Caco-2 (cell line): ENCODE measurements around the gene ST3GAL3. TPM values are rescaled to one million over a fixed set of nuclear protein-coding genes. Genes with fewer than 3 reads are reported as not detected.

Experiments used
- BruUV-seq: library from RNA; stranded (reverse); fragments of 400-500 nt; replicated peaks from 2 replicates; lab custom pipeline; 2021; lab: Mats Ljungman, UMichigan
- CTCF ChIA-PET: fragments of 300-600 bp; sonication (Branson Sonifier 250); formaldehyde crosslinking; loops from one replicate; lab custom pipeline; 2022; ENCODE audit warnings: antibody characterized with exemption; lab: Charles Lee
- POLR2A ChIA-PET: fragments of 300-600 bp; sonication (Branson Sonifier 250); formaldehyde crosslinking; loops from one replicate; lab custom pipeline; 2022; ENCODE audit warnings: antibody characterized with exemption; lab: Charles Lee
- DNase-seq, 2 experiments: peaks; one replicate each; pipeline versions ENCODE4 v3.0.0 to v3.0.0-alpha.2; 2020 to 2022
- H3K27me3 ChIP-seq: replicated peaks from 2 replicates; pipeline ENCODE4 v1.6.0; 2011; ENCODE audit warnings: low read length; ENCODE audit not compliant: control insufficient read depth, insufficient read depth
- H3K36me3 ChIP-seq: 2 replicates; pipeline ENCODE4 v1.5.1; 2011; ENCODE audit warnings: low read length; ENCODE audit not compliant: control insufficient read depth, insufficient read depth
- H3K4me1 ChIP-seq: fragments of 250-450 bp; sonication (Bioruptor Pico); 2 replicates; pipeline ENCODE4 v1.5.1; 2020; ENCODE audit warnings: mild to moderate bottlenecking
- H3K4me3 ChIP-seq: 2 replicates; pipeline ENCODE4 v1.5.1; 2011; ENCODE audit warnings: low read depth, mild to moderate bottlenecking, control low read depth, low read length
- H3K9me3 ChIP-seq: fragments of 250-450 bp; sonication (Bioruptor Pico); 2 replicates; pipeline ENCODE4 v1.5.1; 2020; ENCODE audit warnings: mild to moderate bottlenecking, moderate library complexity
- H3K27ac Mint-ChIP-seq: one replicate; pipeline ENCODE4 v1.8.0; 2022; ENCODE audit warnings: mixed read lengths; ENCODE audit not compliant: unreplicated experiment
- H3K27me3 Mint-ChIP-seq: one replicate; pipeline ENCODE4 v1.8.0; 2022; ENCODE audit warnings: mixed read lengths; ENCODE audit not compliant: insufficient read depth, unreplicated experiment
- H3K36me3 Mint-ChIP-seq: one replicate; pipeline ENCODE4 v1.8.0; 2022; ENCODE audit warnings: mild to moderate bottlenecking, mixed read lengths; ENCODE audit not compliant: insufficient read depth, unreplicated experiment
- H3K4me1 Mint-ChIP-seq: one replicate; pipeline ENCODE4 v1.8.0; 2022; ENCODE audit warnings: low read depth, mixed read lengths; ENCODE audit not compliant: unreplicated experiment
- H3K4me3 Mint-ChIP-seq: one replicate; pipeline ENCODE4 v1.8.0; 2022; ENCODE audit warnings: mild to moderate bottlenecking, moderate library complexity, mixed read lengths; ENCODE audit not compliant: unreplicated experiment
- H3K9me3 Mint-ChIP-seq: one replicate; pipeline ENCODE4 v1.8.0; 2022; ENCODE audit warnings: mixed read lengths; ENCODE audit not compliant: unreplicated experiment
- intact Hi-C: fragments of 100-400 bp; cut with micrococcal nuclease; formaldehyde crosslinking; loops from one replicate; pipeline ENCODE4 v1.10.0; 2022; ENCODE audit not compliant: unreplicated experiment
- total RNA-seq: library from RNA; stranded (reverse); gene quantifications from 2 replicates; pipeline ENCODE4 v1.2.3, GENCODE V29; 2022
- TF ChIP-seq, protein P1 (sequence below), 2 experiments: fragments of 200-600 bp in 1 of 2; IDR thresholded peaks; 1 replicate in 1 of 2; 2 replicates in 1 of 2; pipeline versions ENCODE4 v1.5.1 to v1.8.0; 2011 to 2022; ENCODE audit warnings: antibody characterized with exemption in 1 of 2, control low read depth in 1 of 2, inconsistent platforms in 1 of 2, low read depth in 1 of 2, low read length in 1 of 2, mild to moderate bottlenecking in 1 of 2, moderate library complexity in 1 of 2; ENCODE audit not compliant: insufficient read depth in 1 of 2, severe bottlenecking in 1 of 2, unreplicated experiment in 1 of 2

ST3GAL3 gene
- total RNA-seq, 1 experiment from 2014 or later, result 5.6 TPM

DNA sequence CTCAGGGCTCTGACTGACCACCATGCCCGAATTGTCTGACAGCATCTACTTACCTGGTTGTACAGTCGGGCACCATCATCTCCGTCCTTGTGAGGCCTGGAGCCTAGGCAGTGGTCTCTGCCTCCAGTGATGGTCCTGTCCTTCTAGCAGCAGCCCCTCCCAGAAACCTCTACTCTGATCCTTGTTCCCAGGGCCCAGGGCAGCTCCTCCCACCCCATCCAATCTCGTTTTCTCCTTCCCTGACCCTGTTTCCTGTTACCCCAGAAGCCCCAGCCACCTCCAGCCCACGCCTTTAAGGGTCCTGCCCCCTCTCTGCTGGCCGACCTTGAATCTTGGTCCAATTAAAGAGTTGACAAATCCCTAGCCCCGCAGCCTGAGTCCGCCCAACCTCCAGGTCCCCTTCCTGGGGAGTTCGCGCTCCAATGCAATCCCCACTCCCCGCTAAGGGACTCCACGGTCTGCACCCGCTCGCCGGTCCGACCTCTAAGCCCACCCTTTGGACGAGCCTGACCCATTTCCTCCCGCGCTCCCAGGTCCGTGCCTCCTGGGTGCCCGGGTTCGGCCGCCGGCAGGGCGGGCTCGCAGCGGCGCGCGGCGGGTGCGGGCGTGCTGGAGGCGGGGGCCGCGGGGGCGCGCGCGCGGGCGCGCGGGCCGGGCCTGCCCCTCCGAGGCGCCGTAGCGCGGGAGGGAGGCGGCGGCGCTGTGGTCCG is 271.4 kb downstream of the ST3GAL3 start, which contains the start of gene B4GALT2:
Gene B4GALT2, plus strand, starts transcription at position 660 of the 710 bp plus-strand sequence. CDS start 1,951 bp downstream, outside the sequence.
- Histone ChIP-seq H3K4me1 (peaks cover 21% of the 10 kb centered on the region), H3K36me3 (peaks cover 3% of the 10 kb centered on the region), H3K4me3 (peak within 1 kb of the TSS; percentile 80), H3K27me3 (no peaks in the 10 kb centered on the region), H3K9me3 (no peaks in the 10 kb centered on the region)
- ChIA-PET CTCF (no interaction called here), POLR2A (no interaction called here)
- intact Hi-C loops, result no loop called here
- BruUV-seq, result no TSS peak
- Mint-ChIP-seq H3K9me3 (no peaks in the 10 kb centered on the region), H3K27me3 (no peaks in the 10 kb centered on the region), H3K36me3 (peaks cover 45% of the 10 kb centered on the region), H3K27ac (peak within 1 kb of the TSS; percentile 52), H3K4me1 (peaks cover 24% of the 10 kb centered on the region), H3K4me3 (peak within 1 kb of the TSS; percentile 91)
- DNase-seq, result peak in 1 of 2 experiments; percentile 58
- TF ChIP-seq, protein P1, sequence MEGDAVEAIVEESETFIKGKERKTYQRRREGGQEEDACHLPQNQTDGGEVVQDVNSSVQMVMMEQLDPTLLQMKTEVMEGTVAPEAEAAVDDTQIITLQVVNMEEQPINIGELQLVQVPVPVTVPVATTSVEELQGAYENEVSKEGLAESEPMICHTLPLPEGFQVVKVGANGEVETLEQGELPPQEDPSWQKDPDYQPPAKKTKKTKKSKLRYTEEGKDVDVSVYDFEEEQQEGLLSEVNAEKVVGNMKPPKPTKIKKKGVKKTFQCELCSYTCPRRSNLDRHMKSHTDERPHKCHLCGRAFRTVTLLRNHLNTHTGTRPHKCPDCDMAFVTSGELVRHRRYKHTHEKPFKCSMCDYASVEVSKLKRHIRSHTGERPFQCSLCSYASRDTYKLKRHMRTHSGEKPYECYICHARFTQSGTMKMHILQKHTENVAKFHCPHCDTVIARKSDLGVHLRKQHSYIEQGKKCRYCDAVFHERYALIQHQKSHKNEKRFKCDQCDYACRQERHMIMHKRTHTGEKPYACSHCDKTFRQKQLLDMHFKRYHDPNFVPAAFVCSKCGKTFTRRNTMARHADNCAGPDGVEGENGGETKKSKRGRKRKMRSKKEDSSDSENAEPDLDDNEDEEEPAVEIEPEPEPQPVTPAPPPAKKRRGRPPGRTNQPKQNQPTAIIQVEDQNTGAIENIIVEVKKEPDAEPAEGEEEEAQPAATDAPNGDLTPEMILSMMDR (IDR thresholded peaks at IDR 0.05; ENCODE audit: insufficient read depth in 1 of 2, low read depth in 1 of 2, low read length in 1 of 2, severe bottlenecking in 1 of 2, unreplicated experiment in 1 of 2), result no peak

DNA sequence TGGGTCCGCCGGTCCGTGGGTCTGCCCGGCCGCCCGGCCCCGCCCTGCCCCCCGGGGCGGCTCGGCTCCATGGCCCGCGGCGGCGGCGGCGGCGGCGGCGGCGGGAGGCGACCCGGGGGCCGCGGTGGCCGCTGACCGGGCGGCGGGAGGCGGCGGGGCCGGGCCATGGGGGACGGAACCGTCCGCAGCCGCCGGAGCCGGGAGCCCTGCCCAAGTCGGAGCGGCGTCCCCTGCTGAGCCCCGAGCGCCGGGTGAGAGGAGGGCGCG is 271.9 kb downstream of the ST3GAL3 start:
- H3K4me1 Mint-ChIP-seq, result peaks cover 24% of the 10 kb centered on the region
- intact Hi-C loops, result no loop called here
- POLR2A ChIA-PET, result no interaction called here
- CTCF ChIA-PET, result no interaction called here
- H3K4me1 ChIP-seq, result peaks cover 21% of the 10 kb centered on the region
- H3K9me3 Mint-ChIP-seq, result no peaks in the 10 kb centered on the region
- TF ChIP-seq, protein P1 (IDR thresholded peaks at IDR 0.05; ENCODE audit: insufficient read depth in 1 of 2, low read depth in 1 of 2, low read length in 1 of 2, severe bottlenecking in 1 of 2, unreplicated experiment in 1 of 2), result no peak
- no peaks in the 10 kb centered on the region for H3K27me3 ChIP-seq
- no peak overlapping the region for H3K27ac Mint-ChIP-seq
- peak overlapping the region; percentile 80 for H3K4me3 ChIP-seq
- DNase-seq, result no peak
- H3K4me3 Mint-ChIP-seq, result peak overlapping the region; percentile 75
- no peaks in the 10 kb centered on the region for H3K27me3 Mint-ChIP-seq
- peaks cover 41% of the 10 kb centered on the region for H3K36me3 Mint-ChIP-seq
- no peaks in the 10 kb centered on the region for H3K9me3 ChIP-seq
- no TSS peak for BruUV-seq
- peaks cover 3% of the 10 kb centered on the region for H3K36me3 ChIP-seq

DNA sequence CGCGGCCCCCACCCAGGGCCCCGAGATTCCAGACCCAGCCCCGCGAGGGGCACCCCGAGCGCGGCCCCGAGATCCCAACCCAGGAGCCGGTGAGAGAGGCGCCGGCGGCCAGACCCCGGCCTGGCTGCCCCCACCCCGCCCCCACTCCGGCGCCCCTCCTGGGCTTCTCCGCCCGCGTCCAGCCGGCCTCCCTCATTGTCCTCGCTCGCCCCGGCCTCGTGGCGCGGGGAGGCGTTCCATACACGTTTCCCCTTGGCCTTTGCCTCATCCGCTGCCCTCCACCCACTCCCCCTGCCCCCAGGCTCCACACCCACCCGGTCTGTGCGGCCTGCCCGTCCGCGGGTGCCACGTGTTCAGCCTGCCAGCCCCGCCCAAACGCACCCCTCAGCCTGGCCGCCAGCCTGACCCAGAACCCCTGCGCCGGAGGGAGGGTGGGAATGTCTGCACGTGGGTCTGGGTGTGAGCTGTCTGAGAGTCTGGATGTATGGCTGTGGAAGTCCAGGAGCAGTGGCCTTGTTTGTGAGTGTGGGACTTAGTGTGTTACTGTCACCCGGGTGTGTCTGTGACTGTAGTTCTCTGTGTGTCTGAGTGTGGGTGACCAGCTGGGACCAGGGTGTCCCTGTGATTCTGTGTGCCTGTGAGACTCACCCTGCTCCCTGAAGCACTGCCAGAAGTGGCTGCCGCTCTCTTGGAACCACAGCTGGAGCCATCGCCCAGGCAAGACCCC is 272.4 kb downstream of the ST3GAL3 start:
- TF ChIP-seq, protein P1 (IDR thresholded peaks at IDR 0.05; ENCODE audit: insufficient read depth in 1 of 2, low read depth in 1 of 2, low read length in 1 of 2, severe bottlenecking in 1 of 2, unreplicated experiment in 1 of 2), result no peak
- peaks cover 24% of the 10 kb centered on the region for H3K4me1 Mint-ChIP-seq
- no TSS peak for BruUV-seq
- intact Hi-C loops, result no loop called here
- Histone ChIP-seq H3K4me1 (peaks cover 21% of the 10 kb centered on the region), H3K4me3 (peak overlapping the region; percentile 80), H3K36me3 (peaks cover 3% of the 10 kb centered on the region), H3K27me3 (no peaks in the 10 kb centered on the region), H3K9me3 (no peaks in the 10 kb centered on the region)
- peaks cover 36% of the 10 kb centered on the region for H3K36me3 Mint-ChIP-seq
- POLR2A ChIA-PET, result no interaction called here
- H3K9me3 Mint-ChIP-seq, result no peaks in the 10 kb centered on the region
- CTCF ChIA-PET, result no interaction called here
- DNase-seq, result peak; percentile 41 to 49
- no peaks in the 10 kb centered on the region for H3K27me3 Mint-ChIP-seq
- peak overlapping the region; percentile 52 for H3K27ac Mint-ChIP-seq
- H3K4me3 Mint-ChIP-seq, result peak overlapping the region; percentile 75
